Measurements from ENCODE around the gene GET3.

DNA sequence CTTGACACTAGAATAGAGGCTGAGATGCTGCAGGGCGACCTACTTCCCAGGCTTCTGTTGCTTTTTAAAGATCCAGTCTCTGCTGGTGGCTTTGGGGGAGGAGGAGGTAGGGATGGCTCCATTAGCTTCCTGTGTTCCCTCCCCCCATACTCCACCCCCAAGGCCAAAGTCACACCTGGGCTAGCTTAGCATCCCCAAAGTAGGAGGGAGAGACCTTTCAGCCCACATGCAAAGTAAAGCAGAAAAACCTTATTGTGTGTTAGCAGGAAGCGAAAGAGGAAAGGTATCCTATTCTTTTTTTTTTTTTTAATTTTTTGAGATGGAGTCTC, 10.3 kb upstream of the GET3 start:
- TF ChIP-seq, protein P1, sequence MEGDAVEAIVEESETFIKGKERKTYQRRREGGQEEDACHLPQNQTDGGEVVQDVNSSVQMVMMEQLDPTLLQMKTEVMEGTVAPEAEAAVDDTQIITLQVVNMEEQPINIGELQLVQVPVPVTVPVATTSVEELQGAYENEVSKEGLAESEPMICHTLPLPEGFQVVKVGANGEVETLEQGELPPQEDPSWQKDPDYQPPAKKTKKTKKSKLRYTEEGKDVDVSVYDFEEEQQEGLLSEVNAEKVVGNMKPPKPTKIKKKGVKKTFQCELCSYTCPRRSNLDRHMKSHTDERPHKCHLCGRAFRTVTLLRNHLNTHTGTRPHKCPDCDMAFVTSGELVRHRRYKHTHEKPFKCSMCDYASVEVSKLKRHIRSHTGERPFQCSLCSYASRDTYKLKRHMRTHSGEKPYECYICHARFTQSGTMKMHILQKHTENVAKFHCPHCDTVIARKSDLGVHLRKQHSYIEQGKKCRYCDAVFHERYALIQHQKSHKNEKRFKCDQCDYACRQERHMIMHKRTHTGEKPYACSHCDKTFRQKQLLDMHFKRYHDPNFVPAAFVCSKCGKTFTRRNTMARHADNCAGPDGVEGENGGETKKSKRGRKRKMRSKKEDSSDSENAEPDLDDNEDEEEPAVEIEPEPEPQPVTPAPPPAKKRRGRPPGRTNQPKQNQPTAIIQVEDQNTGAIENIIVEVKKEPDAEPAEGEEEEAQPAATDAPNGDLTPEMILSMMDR (IDR thresholded peaks at IDR 0.05; ENCODE audit: low read depth, low read length), result no peak
- no peak for TF ChIP-seq EZH2phosphoT487 (IDR thresholded peaks at IDR 0.05; ENCODE audit: low read depth)
